ENCODE data around the gene PTP4A1. TPM values are rescaled to one million over a fixed set of nuclear protein-coding genes. Genes with fewer than 3 reads are reported as not detected.

The PTP4A1 gene
- total and polyA plus RNA-seq, 2 experiments from 2014 or later: 24.9 to 133 TPM

DNA sequence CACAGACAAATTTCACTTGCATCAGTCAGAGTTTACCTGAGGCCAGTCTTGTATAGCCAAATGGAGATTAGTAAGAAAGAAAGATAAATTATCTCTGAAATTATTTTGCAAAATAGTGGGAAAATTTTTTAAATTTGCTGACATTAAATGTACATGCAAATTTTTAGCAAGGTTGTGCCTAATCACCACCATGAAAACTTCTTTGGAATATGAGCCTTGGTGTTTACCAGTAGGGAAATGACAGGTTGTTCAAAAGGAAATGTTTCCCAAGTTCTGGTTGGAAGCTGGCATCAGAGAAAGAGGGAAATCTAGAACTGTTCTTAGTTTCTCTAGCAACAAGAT is 34.4 kb upstream of the PTP4A1 start:
- Histone ChIP-seq H3K4me2 (ENCODE audit: unreplicated experiment) (no peak overlapping the region), H3K4me1 (ENCODE audit: insufficient read depth) (no peaks in the 10 kb centered on the region), H4K20me1 (ENCODE audit: insufficient read depth) (no peaks in the 10 kb centered on the region), H3K9me3 (ENCODE audit: low read depth) (no peaks in the 10 kb centered on the region), H3F3A (ENCODE audit: insufficient read depth) (no peaks in the 10 kb centered on the region), H3K9ac (no peak overlapping the region), H3K27ac (no peak overlapping the region), H3K79me2 (ENCODE audit: insufficient read depth) (no peaks in the 10 kb centered on the region), H3K27me3 (replicated peaks; ENCODE audit: insufficient read depth) (no peaks in the 10 kb centered on the region), H3K36me3 (ENCODE audit: low read depth) (no peaks in the 10 kb centered on the region), H3K9me2 (ENCODE audit: insufficient read depth) (no peaks in the 10 kb centered on the region), H3K4me3 (no peak overlapping the region), H2AFZ (no peak overlapping the region)
- TF ChIP-seq EZH2 (IDR thresholded peaks at IDR 0.05; ENCODE audit: insufficient read depth, poor library complexity, severe bottlenecking) (no peak), EZH2phosphoT487 (IDR thresholded peaks at IDR 0.05; ENCODE audit: insufficient read depth, low read depth) (no peak)
- in situ Hi-C loops (cut with MboI): no loop called here
- no peak for DNase-seq

DNA sequence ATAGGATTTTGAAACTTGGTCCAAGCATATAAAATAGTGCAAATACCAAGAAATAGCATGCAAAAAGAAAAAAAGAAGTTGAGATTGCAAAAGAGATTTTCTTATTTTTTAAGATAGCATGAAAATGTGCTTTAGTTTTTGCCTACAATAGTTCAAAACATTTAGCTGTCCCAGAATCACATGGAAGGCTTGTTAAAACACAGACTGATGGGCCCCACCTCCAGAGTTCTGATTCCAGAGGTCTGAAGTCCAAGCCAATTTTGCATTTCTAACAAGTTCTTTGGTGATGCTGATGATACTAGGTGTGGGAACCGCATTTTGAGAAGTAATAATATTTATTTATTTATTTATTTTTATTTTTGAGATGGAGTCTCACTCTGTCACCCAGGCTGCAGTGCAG is 33.7 kb upstream of the PTP4A1 start:
- H4K20me1 ChIP-seq (ENCODE audit: insufficient read depth): no peaks in the 10 kb centered on the region
- no peak overlapping the region for H3K4me3 ChIP-seq
- H3K9ac ChIP-seq: no peak overlapping the region
- H3K4me1 ChIP-seq (ENCODE audit: insufficient read depth): no peaks in the 10 kb centered on the region
- H3K4me2 ChIP-seq (ENCODE audit: unreplicated experiment): no peak overlapping the region
- H3K27ac ChIP-seq: no peak overlapping the region
- TF ChIP-seq EZH2phosphoT487 (IDR thresholded peaks at IDR 0.05; ENCODE audit: insufficient read depth, low read depth): no peak
- TF ChIP-seq EZH2 (IDR thresholded peaks at IDR 0.05; ENCODE audit: insufficient read depth, poor library complexity, severe bottlenecking): no peak
- H3K36me3 ChIP-seq (ENCODE audit: low read depth): no peaks in the 10 kb centered on the region
- H3K79me2 ChIP-seq (ENCODE audit: insufficient read depth): no peaks in the 10 kb centered on the region
- no peaks in the 10 kb centered on the region for H3F3A ChIP-seq (ENCODE audit: insufficient read depth)
- no peaks in the 10 kb centered on the region for H3K9me2 ChIP-seq (ENCODE audit: insufficient read depth)
- DNase-seq: no peak
- no peaks in the 10 kb centered on the region for H3K27me3 ChIP-seq (replicated peaks; ENCODE audit: insufficient read depth)
- in situ Hi-C loops (cut with MboI): no loop called here
- no peaks in the 10 kb centered on the region for H3K9me3 ChIP-seq (ENCODE audit: low read depth)
- WGBS, 2 experiments (ENCODE audit: low coverage in 1 of 2, low lambda C conversion rate in 2 of 2, missing lambda C conversion rate in 2 of 2): 38 to 63% methylated on average over 1 of the region's 1 CpG
- no peak overlapping the region for H2AFZ ChIP-seq

DNA sequence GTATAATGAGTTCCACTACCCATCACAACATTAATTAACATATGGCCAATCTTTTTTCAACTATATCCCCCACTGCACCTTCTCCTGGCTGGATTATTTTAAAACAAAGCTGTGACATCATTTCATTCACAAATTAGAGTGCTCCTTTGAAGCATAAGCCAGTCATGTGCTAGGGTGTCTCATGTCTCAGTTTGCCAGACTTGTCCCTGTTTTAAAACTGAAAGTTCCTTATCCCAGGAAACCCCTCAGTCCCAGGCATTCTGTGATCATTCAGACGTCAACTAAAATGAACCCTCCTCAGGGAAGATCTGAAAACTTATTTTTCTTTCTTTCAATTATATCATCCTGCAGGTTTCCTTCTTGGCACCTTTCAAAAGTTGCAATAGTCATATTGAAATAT is 29.3 kb upstream of the PTP4A1 start:
- H3K9ac ChIP-seq: no peak overlapping the region
- H3K27ac ChIP-seq: no peak overlapping the region
- in situ Hi-C loops (cut with MboI): no loop called here
- H3F3A ChIP-seq (ENCODE audit: insufficient read depth): no peaks in the 10 kb centered on the region
- 25 to 30% methylated on average over 1 of the region's 1 CpG for WGBS, 2 experiments (ENCODE audit: low coverage in 1 of 2, low lambda C conversion rate in 2 of 2, missing lambda C conversion rate in 2 of 2)
- H3K9me3 ChIP-seq (ENCODE audit: low read depth): no peaks in the 10 kb centered on the region
- no peaks in the 10 kb centered on the region for H3K9me2 ChIP-seq (ENCODE audit: insufficient read depth)
- no peaks in the 10 kb centered on the region for H3K79me2 ChIP-seq (ENCODE audit: insufficient read depth)
- no peak overlapping the region for H3K4me2 ChIP-seq (ENCODE audit: unreplicated experiment)
- H3K27me3 ChIP-seq (replicated peaks; ENCODE audit: insufficient read depth): no peaks in the 10 kb centered on the region
- no peak for DNase-seq
- no peaks in the 10 kb centered on the region for H4K20me1 ChIP-seq (ENCODE audit: insufficient read depth)
- no peak overlapping the region for H2AFZ ChIP-seq
- H3K4me1 ChIP-seq (ENCODE audit: insufficient read depth): no peaks in the 10 kb centered on the region
- no peak for TF ChIP-seq EZH2phosphoT487 (IDR thresholded peaks at IDR 0.05; ENCODE audit: insufficient read depth, low read depth)
- TF ChIP-seq EZH2 (IDR thresholded peaks at IDR 0.05; ENCODE audit: insufficient read depth, poor library complexity, severe bottlenecking): no peak
- no peaks in the 10 kb centered on the region for H3K36me3 ChIP-seq (ENCODE audit: low read depth)
- H3K4me3 ChIP-seq: no peak overlapping the region

DNA sequence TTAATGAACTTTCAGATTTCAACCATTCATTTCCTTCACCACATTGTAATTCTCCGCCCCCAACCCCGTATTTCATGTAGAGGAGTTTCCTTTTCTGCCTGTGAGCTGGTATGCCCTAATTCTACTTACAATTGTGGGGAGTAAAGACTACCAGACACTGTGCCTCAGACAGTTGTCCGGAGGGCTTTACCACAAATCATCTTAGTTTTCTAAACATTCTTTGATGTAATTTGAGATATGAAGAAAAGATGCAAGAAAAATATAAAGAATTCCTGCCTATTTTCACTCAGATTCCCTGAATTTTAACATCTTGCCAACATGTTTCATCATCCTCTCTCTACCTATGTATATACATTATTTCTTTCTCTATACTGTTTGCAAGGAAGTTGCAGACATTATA is 28.3 kb upstream of the PTP4A1 start:
- Histone ChIP-seq H3K9ac (no peak overlapping the region), H2AFZ (no peak overlapping the region), H3K79me2 (ENCODE audit: insufficient read depth) (no peaks in the 10 kb centered on the region), H3K9me2 (ENCODE audit: insufficient read depth) (no peaks in the 10 kb centered on the region), H3K4me1 (ENCODE audit: insufficient read depth) (no peaks in the 10 kb centered on the region), H3K27me3 (replicated peaks; ENCODE audit: insufficient read depth) (no peaks in the 10 kb centered on the region), H3K4me3 (no peak overlapping the region), H3F3A (ENCODE audit: insufficient read depth) (no peaks in the 10 kb centered on the region), H3K27ac (no peak overlapping the region), H4K20me1 (ENCODE audit: insufficient read depth) (no peaks in the 10 kb centered on the region), H3K9me3 (ENCODE audit: low read depth) (no peaks in the 10 kb centered on the region), H3K4me2 (ENCODE audit: unreplicated experiment) (no peak overlapping the region), H3K36me3 (ENCODE audit: low read depth) (no peaks in the 10 kb centered on the region)
- in situ Hi-C loops (cut with MboI): no loop called here
- no peak for DNase-seq
- WGBS, 2 experiments (ENCODE audit: low coverage in 1 of 2, low lambda C conversion rate in 2 of 2, missing lambda C conversion rate in 2 of 2): 17 to 19% methylated on average over 3 of the region's 3 CpGs
- no peak for TF ChIP-seq EZH2phosphoT487 (IDR thresholded peaks at IDR 0.05; ENCODE audit: insufficient read depth, low read depth)
- no peak for TF ChIP-seq EZH2 (IDR thresholded peaks at IDR 0.05; ENCODE audit: insufficient read depth, poor library complexity, severe bottlenecking)

DNA sequence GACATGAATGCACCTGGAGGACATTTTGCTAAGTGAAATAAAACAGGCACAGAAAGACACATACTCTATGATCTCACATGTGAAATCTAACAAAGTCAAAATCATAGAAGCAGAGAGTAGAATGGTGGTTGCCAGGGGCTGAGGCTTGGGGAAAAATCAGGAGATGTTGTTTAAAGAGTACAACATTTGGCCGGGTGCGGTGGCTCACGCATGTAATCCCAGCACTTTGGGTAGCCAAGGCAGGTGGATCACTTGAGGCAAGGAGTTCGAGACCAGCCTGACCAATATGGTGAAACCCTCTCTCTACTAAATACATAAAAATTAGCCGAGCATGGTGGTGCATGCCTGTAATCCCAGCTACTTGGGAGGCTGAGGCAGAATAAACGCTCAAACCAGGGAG is 26.0 kb upstream of the PTP4A1 start:
- no peaks in the 10 kb centered on the region for H3F3A ChIP-seq (ENCODE audit: insufficient read depth)
- no peaks in the 10 kb centered on the region for H3K36me3 ChIP-seq (ENCODE audit: low read depth)
- TF ChIP-seq EZH2 (IDR thresholded peaks at IDR 0.05; ENCODE audit: insufficient read depth, poor library complexity, severe bottlenecking) (no peak), EZH2phosphoT487 (IDR thresholded peaks at IDR 0.05; ENCODE audit: insufficient read depth, low read depth) (no peak)
- H3K4me1 ChIP-seq (ENCODE audit: insufficient read depth): no peaks in the 10 kb centered on the region
- H4K20me1 ChIP-seq (ENCODE audit: insufficient read depth): no peaks in the 10 kb centered on the region
- H3K9me3 ChIP-seq (ENCODE audit: low read depth): no peaks in the 10 kb centered on the region
- H3K4me2 ChIP-seq (ENCODE audit: unreplicated experiment): no peak overlapping the region
- no peak overlapping the region for H3K4me3 ChIP-seq
- H2AFZ ChIP-seq: no peak overlapping the region
- no peaks in the 10 kb centered on the region for H3K27me3 ChIP-seq (replicated peaks; ENCODE audit: insufficient read depth)
- no peak overlapping the region for H3K27ac ChIP-seq
- in situ Hi-C loops (cut with MboI): no loop called here
- H3K9me2 ChIP-seq (ENCODE audit: insufficient read depth): no peaks in the 10 kb centered on the region
- no peak overlapping the region for H3K9ac ChIP-seq
- 74 to 78% methylated on average over 6 of the region's 6 CpGs for WGBS, 2 experiments (ENCODE audit: low coverage in 1 of 2, low lambda C conversion rate in 2 of 2, missing lambda C conversion rate in 2 of 2)
- DNase-seq: no peak
- H3K79me2 ChIP-seq (ENCODE audit: insufficient read depth): no peaks in the 10 kb centered on the region

All from GM23248 (cell line).